K562 (cell line): ENCODE results near the gene SCNN1B. TPM values are rescaled to one million over a fixed set of nuclear protein-coding genes. Genes with fewer than 3 reads are reported as not detected.
A peak's percentile ranks its signal among the peaks of the same experiment; 100 is the strongest.

ENCODE experiments used
- CREB3 ChIP-seq: fragments of 450-650 bp; conservative IDR thresholded peaks from 2 replicates; pipeline ENCODE4 v1.6.1; 2016; ENCODE audit warnings: missing genetic modification characterization, low read depth, mild to moderate bottlenecking, missing compliant biosample characterization, moderate library complexity
- DDX20 ChIP-seq: fragments of 450-650 bp; IDR thresholded peaks from 2 replicates; pipeline ENCODE4 v1.6.1; 2016; ENCODE audit warnings: missing genetic modification characterization, low read depth, mild to moderate bottlenecking, missing compliant biosample characterization, moderate library complexity
- DMBX1 ChIP-seq: fragments of 250-450 bp; sonication (Bioruptor Pico); IDR thresholded peaks from 2 replicates; pipeline ENCODE4 v1.8.0; 2022; ENCODE audit warnings: inconsistent platforms, mild to moderate bottlenecking, moderate library complexity, borderline replicate concordance
- EP400 ChIP-seq: fragments of 450-650 bp; IDR thresholded peaks from 2 replicates; pipeline ENCODE4 v1.6.1; 2017; ENCODE audit warnings: antibody characterized with exemption, mild to moderate bottlenecking, moderate library complexity
- ETV1 ChIP-seq: fragments of 450-650 bp; conservative IDR thresholded peaks from 2 replicates; pipeline ENCODE4 v1.6.1; 2016; ENCODE audit warnings: missing genetic modification characterization, control low read depth, low read depth, missing compliant biosample characterization
- FOXK2 ChIP-seq, 2 experiments: fragments of 450-650 bp; IDR thresholded peaks in 1 of 2; conservative IDR thresholded peaks in 1 of 2; 2 replicates each; pipeline ENCODE4 v1.6.1; 2016; ENCODE audit warnings: low read depth in 2 of 2, mild to moderate bottlenecking in 1 of 2
- HMBOX1 ChIP-seq: sonication (generic); IDR thresholded peaks from 2 replicates; pipeline ENCODE4 v1.6.1; 2016
- HMG20A ChIP-seq: fragments of 450-650 bp; formaldehyde crosslinking; conservative IDR thresholded peaks from 2 replicates; pipeline ENCODE4 v1.4.0; 2020; ENCODE audit warnings: mild to moderate bottlenecking, mixed read lengths
- KLF16 ChIP-seq: IDR thresholded peaks from 2 replicates; pipeline ENCODE4 v1.6.1; 2016; ENCODE audit warnings: antibody characterized with exemption
- L3MBTL2 ChIP-seq: fragments of 450-650 bp; IDR thresholded peaks from 2 replicates; pipeline ENCODE4 v1.6.1; 2016; ENCODE audit warnings: mild to moderate bottlenecking, moderate library complexity
- LCOR ChIP-seq: sonication (generic); formaldehyde crosslinking; IDR thresholded peaks from 2 replicates; pipeline ENCODE4 v1.8.0; 2022; ENCODE audit warnings: mild to moderate bottlenecking, missing genetic modification reagents
- PHF21A ChIP-seq: fragments of 450-650 bp; IDR thresholded peaks from 2 replicates; pipeline ENCODE4 v1.6.1; 2017; ENCODE audit warnings: low read depth, borderline replicate concordance
- RBFOX2 ChIP-seq: fragments of 200-400 bp; formaldehyde crosslinking; IDR thresholded peaks from 2 replicates; pipeline ENCODE4 v1.6.1; 2017; ENCODE audit warnings: low read depth, mild to moderate bottlenecking, low read length, moderate library complexity
- SREBF2 ChIP-seq: sonication (generic); formaldehyde crosslinking; IDR thresholded peaks from 2 replicates; pipeline ENCODE4 v1.4.0; 2020; ENCODE audit warnings: mild to moderate bottlenecking, missing genetic modification reagents
- TEAD1 ChIP-seq, 2 experiments: fragments of 450-650 bp in 1 of 2; sonication (generic) in 1 of 2; formaldehyde crosslinking; IDR thresholded peaks; 2 replicates each; pipeline versions ENCODE4 v1.4.0 to v1.8.0; 2020 to 2022; ENCODE audit warnings: mild to moderate bottlenecking in 2 of 2, missing genetic modification reagents in 1 of 2
- TEAD2 ChIP-seq: fragments of 450-650 bp; IDR thresholded peaks from 2 replicates; pipeline ENCODE4 v1.6.1; 2016; ENCODE audit warnings: missing genetic modification characterization, control low read depth, missing compliant biosample characterization
- ZBTB17 ChIP-seq: fragments of 450-650 bp; formaldehyde crosslinking; IDR thresholded peaks from 2 replicates; pipeline ENCODE4 v1.4.0; 2020; ENCODE audit warnings: mild to moderate bottlenecking
- ZFP30 ChIP-seq: fragments of 250-450 bp; sonication (Bioruptor Pico); IDR thresholded peaks from 2 replicates; pipeline ENCODE4 v1.8.0; 2022; ENCODE audit warnings: moderate library complexity, mild to moderate bottlenecking, inconsistent platforms, borderline replicate concordance
- ZNF277 ChIP-seq: fragments of 250-450 bp; sonication (Bioruptor Pico); IDR thresholded peaks from 2 replicates; pipeline ENCODE4 v1.8.0; 2022; ENCODE audit warnings: inconsistent platforms, mild to moderate bottlenecking, moderate library complexity, borderline replicate concordance
- ZNF436 ChIP-seq: fragments of 250-450, 450-650 bp; sonication (Bioruptor Pico); formaldehyde crosslinking; IDR thresholded peaks from 2 replicates; pipeline ENCODE4 v1.7.0; 2020; ENCODE audit warnings: mild to moderate bottlenecking
- polyA plus RNA-seq, 8 experiments: library from polyadenylated mRNA; depleted of rRNA in 4 of 8; stranded (reverse) in 5 of 8; unstranded in 3 of 8; fragments of >200 nt; fragmentation: Nextera tagmentation in 2 of 8; fragmentation: Illumina TruSeq in 1 of 8; extraction: Ambion mirVana in 2 of 8; extraction: Trizol in 1 of 8; gene quantifications; 2 replicates each; pipeline versions ENCODE4 v1.2.1 to v1.2.3, GENCODE V29; 2011 to 2014; ENCODE audit warnings: inconsistent platforms in 1 of 8, missing spikeins in 1 of 8
- total RNA-seq, 7 experiments: library from RNA; depleted of rRNA in 6 of 7; stranded (reverse); fragments of >200 nt in 6 of 7; fragmentation: Illumina TruSeq in 2 of 7; extraction: Trizol in 2 of 7; gene quantifications; 2 replicates each; pipeline versions ENCODE4 v1.2.1 to v1.2.3, GENCODE V29; 2011 to 2021; ENCODE audit warnings: low replicate concordance in 1 of 7

The SCNN1B gene
- total and polyA plus RNA-seq, 9 of the 15 experiments (the other 6 are each of a cell fraction or from before 2014, with no cell fraction given): not detected

- TF ChIP-seq SREBF2 (CRISPR knock-in tag) (no peak), LCOR (CRISPR knock-in tag) (no peak), EP400 (peak; percentile 55), KLF16 (no peak), ZBTB17 (CRISPR knock-in tag) (no peak), DDX20 (tag) (no peak), ZFP30 (CRISPR knock-in tag) (no peak), ZNF436 (CRISPR knock-in tag) (no peak), RBFOX2 (0 out of 2 replicates have a peak, but pooled peaks have one; percentile 22), ZNF277 (CRISPR knock-in tag) (no peak), PHF21A (no peak), CREB3 (tag) (no peak), DMBX1 (CRISPR knock-in tag) (peak; percentile 64; the same call in 1 of the 2 replicates), FOXK2 (conservative IDR thresholded peaks at IDR 0.05 in 1 of 2, IDR thresholded peaks at IDR 0.05 in 1 of 2; ENCODE audit: low read depth in 2 of 2) (peak in 1 of 2 experiments; percentile 89; a peak in 2 of 4 replicates), L3MBTL2 (peak; percentile 39), TEAD2 (tag) (no peak), ETV1 (tag) (0 out of 2 replicates have a peak, but pooled peaks have one; percentile 17), HMBOX1 (0 out of 2 replicates have a peak, but pooled peaks have one; percentile 23), TEAD1 (CRISPR knock-in tag; IDR thresholded peaks at IDR 0.05) (no peak), HMG20A (no peak)
These were observed 32.7 kb upstream of the SCNN1B start (continued) for GRCh38 chr16:23269248-23269953.
